Skin epidermis (tissue), 12 donors: ENCODE data around the gene DAB1.
"Not testable (repeated sequence)": the region's sequence is repeated elsewhere in the genome, so short reads cannot be mapped to it uniquely, and the experiment has no call there.

Source experiments
- H3K27ac ChIP-seq, 21 experiments: fragments of 200-600 bp; sonication (generic) in 11 of 21; one replicate each; pipeline ENCODE4 v1.5.0; 2020; ENCODE audit warnings: mild to moderate bottlenecking in 3 of 21, inconsistent platforms in 2 of 21, moderate library complexity in 2 of 21
- H3K4me3 ChIP-seq, 7 experiments: fragments of 200-600 bp; sonication (generic) in 2 of 7; one replicate each; pipeline ENCODE4 v1.5.0; 2020; ENCODE audit warnings: inconsistent platforms in 2 of 7, mild to moderate bottlenecking in 2 of 7, moderate library complexity in 1 of 7

DAB1 gene

DNA sequence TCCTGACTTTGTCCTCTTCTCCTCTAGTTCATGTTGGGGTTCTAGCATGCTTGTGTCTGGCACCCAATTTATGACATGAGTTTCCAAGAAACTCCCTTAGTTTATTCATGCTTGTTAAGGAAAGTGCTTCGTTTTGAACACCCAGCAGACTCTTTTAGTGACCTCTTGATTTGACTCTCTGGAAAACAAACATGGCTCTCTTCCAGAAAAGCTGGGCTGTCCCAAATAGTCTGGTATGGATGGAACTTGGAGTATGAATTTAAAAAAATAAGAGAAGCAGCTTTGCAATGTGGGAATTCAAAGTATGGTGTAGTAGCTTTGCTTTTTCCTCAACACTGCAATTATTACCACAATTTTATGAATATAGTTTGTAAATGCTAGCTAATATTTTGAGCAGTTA is 314.6 kb downstream of the DAB1 start:
- no peak overlapping the region for H3K4me3 ChIP-seq
- no peak overlapping the region for H3K27ac ChIP-seq

DNA sequence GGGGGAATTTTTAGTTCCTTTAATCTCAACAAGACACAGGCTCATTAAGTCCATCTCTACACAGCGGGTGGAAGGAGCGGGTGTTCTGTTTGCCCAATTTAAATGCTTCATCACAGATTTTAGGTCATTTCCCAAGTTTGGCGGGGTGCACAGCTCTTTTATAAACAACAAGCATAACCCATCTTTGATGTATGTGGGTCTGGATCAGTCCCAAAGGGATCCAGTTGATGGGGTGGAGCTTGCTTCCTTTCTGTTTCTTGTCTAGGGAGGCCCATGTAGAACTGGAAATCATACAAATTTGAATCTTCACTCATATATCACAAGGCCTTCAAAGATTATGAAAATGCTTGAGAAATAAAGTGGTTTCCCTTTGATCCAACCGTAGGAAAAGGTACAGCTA is 317.6 kb downstream of the DAB1 start:
- Histone ChIP-seq H3K4me3 (no peak overlapping the region), H3K27ac (no peak overlapping the region)

DNA sequence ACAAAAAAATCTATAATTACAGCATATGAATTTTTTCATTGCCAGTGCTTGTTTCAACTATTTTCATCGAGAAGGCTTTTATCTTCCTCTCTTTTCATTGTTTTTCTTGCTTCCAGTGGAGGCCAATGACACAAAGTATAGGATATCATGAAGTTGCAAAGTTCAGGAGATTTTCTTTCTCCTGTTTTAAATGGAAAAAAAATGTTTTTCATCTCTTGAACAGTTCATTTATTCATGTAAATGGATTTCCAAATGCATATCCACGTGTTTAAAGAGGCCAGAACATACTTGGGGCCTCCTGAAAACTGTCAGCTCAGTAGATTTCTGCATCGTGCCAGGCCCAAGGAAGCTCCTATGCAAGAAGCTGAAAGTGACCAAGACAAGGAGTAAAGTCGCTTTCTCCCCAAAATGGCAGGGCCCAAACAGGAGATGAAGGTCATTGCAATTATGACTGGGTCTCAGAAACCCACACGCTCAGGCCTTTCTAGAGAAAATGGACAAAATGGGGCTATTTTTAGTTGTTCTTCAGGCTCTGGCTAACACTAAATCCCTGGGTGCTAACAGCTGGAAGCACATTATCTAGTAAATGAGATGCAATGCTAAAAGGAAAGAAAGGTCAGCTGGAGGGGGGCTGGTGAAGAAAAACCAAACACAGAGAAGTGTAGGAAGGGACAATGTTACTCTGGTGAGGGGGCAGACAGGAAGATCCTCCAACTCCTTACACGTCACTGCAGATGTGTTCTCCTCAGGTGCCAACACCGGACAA is 321.1 kb downstream of the DAB1 start:
- H3K27ac ChIP-seq, result no peak overlapping the region
- H3K4me3 ChIP-seq, result no peak overlapping the region

DNA sequence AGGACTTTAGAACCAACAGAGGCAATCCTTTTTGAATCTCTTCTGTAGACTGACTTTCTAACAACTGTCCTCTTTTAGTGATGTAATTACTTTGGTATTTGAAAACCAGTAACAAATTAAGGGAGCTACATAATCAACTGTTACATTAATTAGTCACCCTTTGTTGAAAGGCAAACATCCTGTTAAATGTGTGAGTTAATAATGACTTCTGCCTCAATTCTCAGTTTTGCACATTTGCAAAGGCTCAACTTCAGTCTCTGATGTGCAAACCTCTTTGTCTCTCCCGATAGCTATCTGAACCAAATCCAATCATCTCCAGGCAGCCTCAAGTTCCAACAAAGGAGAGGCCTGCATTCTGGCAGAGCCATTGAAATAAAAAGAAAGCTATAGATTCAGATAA is 322.7 kb downstream of the DAB1 start:
- H3K27ac ChIP-seq, result no peak overlapping the region
- H3K4me3 ChIP-seq, result no peak overlapping the region

DNA sequence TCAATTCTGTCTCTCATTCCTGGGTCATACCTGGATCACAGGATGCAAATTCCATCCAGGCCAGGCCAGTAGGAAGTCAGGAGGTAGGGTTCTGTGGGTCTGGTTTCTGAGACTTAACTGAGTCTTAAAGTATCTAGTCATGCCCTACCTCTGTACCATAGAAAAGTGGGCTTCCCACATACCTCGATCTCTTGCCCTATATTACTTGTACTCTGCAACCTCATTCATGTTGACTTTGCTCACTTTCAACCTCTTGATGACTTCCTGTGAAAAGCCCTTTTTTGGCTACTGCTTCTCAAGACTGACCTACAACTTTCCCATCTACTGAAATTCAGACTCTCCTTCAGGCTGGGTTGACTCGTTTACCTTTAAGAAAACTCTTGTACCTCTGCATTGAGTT is 329.1 kb downstream of the DAB1 start:
- Histone ChIP-seq H3K27ac (no peak overlapping the region), H3K4me3 (no peak overlapping the region)

DNA sequence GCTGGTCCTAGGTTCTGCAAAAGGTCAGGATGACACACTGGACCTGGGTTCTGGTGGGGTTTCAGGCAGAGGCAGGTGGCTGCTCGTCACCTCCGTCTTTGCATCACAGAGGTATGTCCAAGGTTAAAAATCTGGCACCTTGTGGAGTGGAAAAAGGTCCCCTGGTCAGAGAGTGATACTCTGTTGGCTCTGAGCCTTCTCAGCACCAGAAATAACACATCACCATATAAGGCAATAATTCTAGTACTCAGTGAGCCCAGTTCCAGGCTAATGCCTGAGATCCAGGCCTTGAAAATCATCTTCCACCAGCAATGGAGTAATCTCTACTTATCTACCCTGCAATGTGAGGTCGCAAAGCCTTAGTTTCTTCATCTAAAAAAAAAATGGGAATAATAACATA is 330.7 kb downstream of the DAB1 start:
- no peak overlapping the region for H3K27ac ChIP-seq
- H3K4me3 ChIP-seq, result no peak overlapping the region

DNA sequence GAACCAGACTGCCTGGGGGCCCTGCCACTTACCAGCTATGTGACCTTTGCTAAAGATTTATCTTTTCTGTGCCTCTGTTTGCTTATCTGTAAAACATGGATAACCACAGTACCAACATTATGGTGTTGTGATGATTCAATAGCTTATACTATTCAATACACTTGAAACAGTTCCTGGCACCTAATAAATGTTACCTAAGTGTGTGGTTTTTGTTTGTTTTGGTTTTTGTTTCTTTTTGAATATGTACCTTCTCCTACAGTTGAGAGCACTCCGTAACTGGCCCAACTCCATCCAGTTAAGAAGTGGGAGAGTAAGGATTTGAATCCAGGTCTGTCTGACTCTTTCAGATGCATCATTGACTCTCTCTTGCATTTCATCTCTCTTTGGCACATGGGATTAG is 332.2 kb downstream of the DAB1 start:
- H3K27ac ChIP-seq, result no peak overlapping the region
- no peak overlapping the region for H3K4me3 ChIP-seq

DNA sequence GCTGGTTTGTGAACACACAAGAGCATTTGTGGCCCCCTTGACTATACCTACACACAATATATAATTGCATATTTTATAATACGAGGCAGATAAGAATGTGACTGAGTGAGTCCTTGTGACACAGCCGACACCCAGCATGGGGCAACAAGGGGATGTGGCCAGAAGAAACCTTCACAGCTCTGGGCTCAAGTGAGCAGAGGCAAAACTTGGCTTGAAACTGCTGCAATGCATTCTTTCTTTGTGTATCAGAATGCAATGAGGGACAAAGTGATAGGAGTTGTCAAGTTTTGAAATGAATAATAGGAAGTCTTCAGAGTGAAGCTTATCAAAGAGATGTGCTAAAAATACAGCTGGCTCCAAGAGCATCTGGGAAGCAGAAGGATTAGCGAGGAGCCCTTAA is 334.0 kb downstream of the DAB1 start:
- H3K27ac ChIP-seq, result no peak overlapping the region

DNA sequence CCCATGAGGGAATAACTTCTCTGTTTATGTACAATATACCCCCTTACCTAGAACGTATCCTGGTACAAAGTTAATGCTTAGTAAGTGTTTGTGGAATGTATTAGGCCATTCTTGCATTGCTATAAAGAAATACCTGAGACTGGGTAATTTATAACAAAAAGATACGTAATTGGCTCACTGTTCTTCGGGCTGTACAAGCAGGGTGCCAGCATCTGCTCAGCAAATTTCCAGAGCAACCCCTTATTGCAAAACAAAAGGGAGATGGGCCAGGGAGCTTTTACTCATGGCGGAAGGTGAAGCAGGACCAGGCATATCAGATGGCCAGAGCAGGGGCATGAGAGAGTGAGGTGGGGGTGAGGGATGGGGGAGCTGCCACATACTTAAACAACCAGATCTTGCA is 334.6 kb downstream of the DAB1 start:
- H3K4me3 ChIP-seq, result no peak overlapping the region
- no peak overlapping the region for H3K27ac ChIP-seq

More for the DNA sequence above, 334.0 kb downstream of the DAB1 start:
- no peak overlapping the region for H3K4me3 ChIP-seq

DNA sequence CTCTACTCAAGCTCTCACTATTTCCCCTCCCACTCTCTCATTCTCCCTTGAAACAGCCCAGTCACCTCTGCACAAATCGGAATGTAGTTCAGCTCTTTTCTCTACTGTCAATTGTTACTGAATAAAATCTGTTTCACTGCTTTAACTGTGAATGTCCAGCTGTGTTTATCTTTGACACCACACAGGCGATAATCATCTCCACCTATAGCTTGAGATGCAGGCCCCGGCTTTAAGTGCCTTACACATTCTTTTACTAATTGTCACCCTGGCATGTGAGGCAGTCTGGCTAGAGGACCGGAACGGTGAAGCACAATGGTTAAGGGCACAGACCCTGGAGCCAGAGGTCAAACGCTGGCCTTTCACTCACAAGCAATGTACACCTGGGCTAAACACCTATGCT is 335.2 kb downstream of the DAB1 start:
- no peak overlapping the region for H3K27ac ChIP-seq
- H3K4me3 ChIP-seq, result no peak overlapping the region

DNA sequence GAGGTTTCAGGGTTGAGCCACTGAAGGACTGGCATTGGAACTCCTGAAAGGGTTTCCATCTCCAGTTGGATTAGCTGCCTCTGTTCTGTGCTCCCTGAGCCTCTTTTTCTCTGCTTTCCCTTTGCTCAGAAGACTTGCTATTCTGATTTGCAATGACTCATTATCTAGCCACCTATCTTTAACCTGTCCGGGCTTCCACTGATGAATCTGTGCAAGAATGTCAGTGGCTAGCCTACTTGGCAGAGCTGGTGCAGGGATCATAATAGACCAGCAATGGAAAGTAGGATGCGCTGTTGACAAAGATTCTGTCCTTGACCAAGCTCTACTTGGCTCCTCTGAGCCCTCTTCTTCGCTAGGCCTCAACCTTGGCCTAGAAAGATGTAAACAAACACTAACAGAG is 336.2 kb downstream of the DAB1 start:
- H3K27ac ChIP-seq, result not testable (repeated sequence)

DNA sequence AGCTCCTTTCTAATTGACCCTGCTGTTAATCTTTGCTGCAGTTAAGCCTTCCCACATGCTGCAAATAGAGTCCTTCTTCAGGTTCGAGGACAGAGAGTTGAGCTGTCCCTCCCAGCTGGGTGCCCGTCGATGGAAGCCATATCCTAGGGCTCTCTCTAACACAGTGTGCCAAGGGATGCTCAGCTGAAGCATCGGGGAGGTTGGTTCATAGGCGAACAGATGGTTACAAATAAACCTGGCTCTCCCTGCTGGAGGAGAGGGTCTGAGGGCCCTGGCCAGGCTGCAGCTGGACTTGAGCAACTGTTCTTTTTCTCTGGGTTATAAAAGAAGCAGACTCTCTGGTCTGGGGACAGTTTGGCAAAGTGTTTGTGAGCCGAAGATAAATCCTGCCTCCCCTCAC is 337.7 kb downstream of the DAB1 start:
- H3K4me3 ChIP-seq, result no peak overlapping the region
- H3K27ac ChIP-seq, result no peak overlapping the region

More for the DNA sequence above, 336.2 kb downstream of the DAB1 start:
- H3K4me3 ChIP-seq, result not testable (repeated sequence)

DNA sequence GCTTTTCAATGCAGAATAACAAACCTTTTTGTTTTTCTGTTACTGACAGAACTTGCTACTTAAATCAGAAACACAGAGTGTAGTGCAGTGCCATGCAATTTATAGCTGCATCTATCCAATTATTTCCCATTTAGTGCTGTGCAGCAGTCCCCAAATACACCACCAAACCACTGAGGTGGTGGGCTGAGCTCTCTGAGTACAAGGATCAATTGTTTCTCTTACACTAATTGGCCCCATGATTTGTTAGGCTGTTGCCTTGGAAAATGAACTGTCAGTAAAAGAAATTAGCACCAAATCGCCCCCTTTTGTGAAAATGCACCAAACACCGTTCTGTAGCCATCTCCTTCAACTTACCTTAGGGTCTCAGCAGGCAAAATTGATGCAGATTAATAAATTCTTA is 339.2 kb downstream of the DAB1 start:
- Histone ChIP-seq H3K27ac (no peak overlapping the region), H3K4me3 (no peak overlapping the region)

DNA sequence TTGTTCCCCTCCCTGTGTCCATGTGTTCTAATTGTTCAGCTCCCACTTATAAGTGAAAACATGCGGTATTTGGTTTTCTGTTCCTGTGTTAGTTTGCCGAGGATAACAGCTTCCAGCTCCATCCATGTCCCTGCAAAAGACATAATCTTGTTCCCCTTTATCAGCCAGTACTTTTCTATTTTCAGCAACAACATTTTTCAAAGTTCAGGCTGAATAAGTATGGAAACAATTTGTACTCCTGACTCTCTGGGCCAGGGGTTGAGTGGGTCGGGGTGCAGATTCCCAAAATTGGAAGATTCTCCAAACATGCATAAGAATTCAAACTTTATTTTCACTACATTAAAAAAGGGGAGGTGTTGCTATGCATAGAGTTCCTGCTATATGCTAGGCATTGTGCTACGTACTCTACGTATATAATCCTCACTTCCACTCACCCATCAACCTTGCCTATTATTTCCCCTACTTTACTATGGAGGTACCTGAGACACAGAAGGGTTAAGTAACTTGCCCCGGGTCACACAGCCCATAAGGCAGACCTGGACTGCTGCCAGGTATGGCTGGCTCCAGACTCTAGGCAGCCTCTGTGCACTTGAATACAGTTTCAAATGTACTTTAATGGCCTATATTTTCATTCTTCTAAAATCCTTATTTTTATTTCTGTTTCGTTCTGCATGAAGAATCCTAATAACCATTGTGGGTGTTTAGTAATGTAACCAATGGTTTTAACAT is 341.0 kb downstream of the DAB1 start:
- no peak overlapping the region for H3K27ac ChIP-seq
- no peak overlapping the region for H3K4me3 ChIP-seq

DNA sequence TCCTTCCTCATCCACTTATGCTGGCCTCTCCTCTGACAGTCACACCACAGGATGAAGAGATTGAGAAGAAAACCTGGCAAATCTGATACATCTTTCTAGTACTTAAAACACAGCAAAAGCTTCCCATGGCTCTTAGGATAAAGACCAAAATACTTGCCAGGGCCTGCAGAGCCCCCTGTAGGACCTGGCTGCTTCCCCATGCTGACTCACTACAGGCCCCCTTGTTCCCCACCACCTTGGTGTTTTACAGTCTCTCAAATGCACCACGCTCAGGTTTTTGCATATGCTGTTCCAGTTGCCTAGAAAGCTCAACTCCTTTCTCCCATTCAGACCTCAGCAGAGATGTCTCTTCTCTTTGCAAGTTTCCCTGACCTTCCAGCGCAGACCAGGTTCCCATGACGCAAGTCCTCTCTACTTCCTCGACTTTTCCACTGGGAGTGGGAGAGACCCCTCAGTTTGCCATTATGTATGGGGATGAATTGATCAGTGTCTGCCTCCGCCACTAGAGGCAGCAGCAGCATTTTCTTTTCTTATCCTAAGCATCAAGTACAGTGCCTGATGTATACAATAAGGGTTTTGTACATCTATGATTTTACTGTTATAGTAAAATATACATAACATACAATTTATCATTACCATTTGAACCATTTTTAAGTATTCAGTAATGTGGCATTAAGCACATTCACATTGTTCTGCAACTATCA is 344.3 kb downstream of the DAB1 start:
- no peak overlapping the region for H3K4me3 ChIP-seq
- no peak overlapping the region for H3K27ac ChIP-seq

DNA sequence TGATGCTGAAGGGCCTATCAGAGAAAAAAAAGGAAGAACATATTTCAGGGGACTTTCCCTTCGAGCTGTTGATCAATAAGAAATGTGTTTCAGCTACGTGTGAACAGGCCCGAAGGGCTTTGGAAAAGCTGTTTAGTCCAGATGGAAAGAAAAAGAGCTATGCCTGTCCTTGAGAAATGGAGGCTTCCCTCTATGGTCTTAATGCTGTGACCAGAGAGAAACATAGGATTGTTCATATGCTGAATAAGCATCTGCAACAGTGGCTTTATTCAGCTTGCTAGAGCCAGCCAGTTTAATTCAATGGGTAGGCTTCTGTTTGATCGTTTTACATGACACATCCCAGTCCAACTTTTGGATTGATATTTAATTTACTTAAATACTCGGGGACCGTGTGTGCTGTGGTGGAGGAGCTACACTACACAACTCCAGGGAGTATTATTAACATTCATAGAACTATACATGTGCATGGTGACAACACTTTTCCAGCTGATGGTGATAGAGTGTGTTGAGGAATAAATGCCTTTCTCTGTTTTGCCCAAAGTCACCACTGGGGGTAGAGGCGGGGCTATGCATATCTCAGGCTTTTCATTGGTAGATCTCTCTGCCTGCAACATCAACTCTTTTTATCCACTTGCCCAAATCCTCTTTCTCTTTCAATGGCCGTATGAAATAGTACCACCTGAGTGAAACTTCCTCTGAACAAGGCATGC is 351.3 kb downstream of the DAB1 start:
- H3K4me3 ChIP-seq, result no peak overlapping the region
- no peak overlapping the region for H3K27ac ChIP-seq

DNA sequence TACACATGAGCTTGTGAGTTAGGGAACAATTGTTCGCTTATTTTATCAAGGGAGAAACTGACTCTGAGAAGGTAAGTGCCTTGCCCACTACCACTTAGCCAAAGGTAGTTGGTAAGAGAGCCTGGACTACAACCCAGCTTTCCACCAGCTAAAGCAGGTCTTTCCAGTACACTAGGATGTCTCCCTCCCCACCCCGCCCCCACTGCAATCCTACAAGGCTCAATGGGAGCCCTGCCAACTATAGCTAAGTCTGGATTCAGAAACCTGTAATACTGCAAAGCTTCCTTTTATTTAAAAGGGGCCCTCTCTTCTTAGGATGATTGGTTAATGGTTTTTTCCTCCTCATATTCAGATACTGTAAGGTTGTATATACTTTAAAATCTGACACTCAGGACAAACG is 356.0 kb downstream of the DAB1 start:
- no peak overlapping the region for H3K27ac ChIP-seq
- H3K4me3 ChIP-seq, result no peak overlapping the region

DNA sequence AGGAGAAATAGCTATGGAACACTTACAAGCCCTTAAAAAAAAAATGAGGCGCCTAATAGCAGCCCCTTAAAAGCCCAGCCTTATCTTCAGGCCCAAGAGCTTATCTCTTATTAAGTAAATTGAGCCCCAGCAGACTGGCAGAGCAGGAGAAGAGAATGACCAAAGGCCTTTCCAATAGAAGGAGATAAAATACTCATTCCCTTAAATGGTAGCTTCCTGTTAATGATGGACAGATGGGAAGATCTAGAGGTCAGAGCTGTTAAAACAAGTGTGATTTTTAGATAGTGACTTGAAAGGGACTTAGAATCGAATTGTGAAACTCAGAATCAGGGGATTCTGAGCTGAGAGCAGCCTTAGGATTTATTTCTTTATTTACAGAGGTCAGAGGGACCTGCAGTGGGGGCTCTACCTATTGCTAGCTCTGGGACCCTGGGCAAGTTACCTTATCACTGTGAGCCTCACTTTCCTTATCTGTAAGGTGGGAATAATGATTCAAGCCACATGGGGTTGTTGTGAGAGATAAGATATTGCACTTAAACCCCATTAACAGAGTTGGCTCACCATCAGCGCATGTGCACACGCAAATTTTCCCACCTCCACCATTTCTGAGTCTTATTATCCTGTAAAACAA is 356.8 kb downstream of the DAB1 start:
- Histone ChIP-seq H3K4me3 (no peak overlapping the region), H3K27ac (no peak overlapping the region)

DNA sequence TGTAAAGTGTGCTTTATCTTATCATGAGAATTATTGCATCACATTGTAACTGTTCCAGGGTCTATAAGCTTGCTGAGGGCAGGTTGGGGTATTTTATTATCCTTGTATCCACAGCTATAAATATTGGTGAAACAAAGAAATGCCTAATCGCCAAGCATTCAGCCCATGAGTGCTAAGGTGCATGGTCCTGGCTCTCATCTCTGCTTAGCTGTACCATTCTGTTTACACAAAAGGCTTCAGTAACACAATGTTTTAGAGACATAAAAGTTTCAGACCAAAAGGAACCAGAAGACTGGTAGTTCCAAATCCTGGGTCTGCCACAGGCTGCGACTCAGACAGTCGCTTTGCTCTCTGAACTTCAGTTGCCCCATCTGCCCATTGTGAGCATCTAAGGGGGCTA is 358.4 kb downstream of the DAB1 start:
- Histone ChIP-seq H3K27ac (no peak overlapping the region), H3K4me3 (no peak overlapping the region)
